Neural cell (in vitro differentiated cells): ENCODE results near the gene IL23R.

Source experiments
- CTCF ChIP-seq: fragments of 450-650 bp; IDR thresholded peaks from 2 replicates; pipeline ENCODE4 v1.5.1; 2014; ENCODE audit warnings: antibody characterized with exemption, mild to moderate bottlenecking, moderate library complexity; ENCODE audit not compliant: poor library complexity, severe bottlenecking
- EP300 ChIP-seq: fragments of 450-650 bp; conservative IDR thresholded peaks from 2 replicates; pipeline ENCODE4 v1.6.1; 2014; ENCODE audit warnings: antibody characterized with exemption, mild to moderate bottlenecking, moderate library complexity; ENCODE audit not compliant: poor library complexity, severe bottlenecking
- EZH2 ChIP-seq: fragments of 200-600, 300-800 bp; shearing (Covaris generic), sonication (generic); IDR thresholded peaks from 2 replicates; pipeline ENCODE4 v1.6.1; 2014; ENCODE audit warnings: antibody characterized with exemption, low read length, borderline replicate concordance, mild to moderate bottlenecking; ENCODE audit not compliant: insufficient read depth, poor library complexity, severe bottlenecking
- POLR2AphosphoS5 ChIP-seq: IDR thresholded peaks from 2 replicates; pipeline ENCODE4 v1.6.1; 2012
- REST ChIP-seq: IDR thresholded peaks from 2 replicates; pipeline ENCODE4 v1.6.1; 2012; ENCODE audit warnings: borderline replicate concordance
- TAF1 ChIP-seq: IDR thresholded peaks from 2 replicates; pipeline ENCODE4 v1.6.1; 2012; ENCODE audit warnings: low read depth

DNA sequence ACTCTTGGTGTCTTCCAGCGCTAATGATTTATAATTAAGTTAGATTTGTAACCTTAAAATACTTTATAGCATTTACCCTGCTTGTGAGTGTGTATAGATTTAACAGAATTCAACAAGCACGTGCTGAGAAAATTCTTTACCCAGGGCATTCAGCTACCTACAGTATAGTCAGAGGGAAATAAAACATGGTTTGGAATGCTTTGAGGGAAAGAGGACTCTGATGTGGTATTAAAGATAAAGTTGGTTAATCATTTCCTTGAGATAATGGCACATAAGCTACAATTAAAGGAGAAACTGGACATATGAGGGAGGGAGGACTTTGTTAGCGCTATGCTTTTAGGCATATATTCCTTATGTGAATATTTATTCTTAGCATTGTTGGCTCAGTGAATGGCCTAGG is 115.0 kb downstream of the IL23R start:
- no peak for TF ChIP-seq TAF1
- TF ChIP-seq CTCF: no peak
- no peak for TF ChIP-seq EP300
- no peak for TF ChIP-seq REST
- no peak for TF ChIP-seq EZH2
- no peak for TF ChIP-seq POLR2AphosphoS5
